Neural cell (in vitro differentiated cells): ENCODE results near the gene DPYD. TPM values are rescaled to one million over a fixed set of nuclear protein-coding genes. Genes with fewer than 3 reads are reported as not detected.

ENCODE experiments used
- H2AFZ ChIP-seq: fragments of 200-600, 300-800 bp; sonication (generic), shearing (Covaris generic); 2 replicates; pipeline ENCODE4 v1.6.0; 2014; ENCODE audit warnings: low read depth, mild to moderate bottlenecking, antibody characterized with exemption, low read length, moderate library complexity
- H3F3A ChIP-seq: fragments of 200-600 bp; shearing (Covaris generic); 2 replicates; pipeline ENCODE4 v1.6.1; 2016; ENCODE audit warnings: mild to moderate bottlenecking, moderate library complexity, mixed read lengths, antibody characterized with exemption, low read length; ENCODE audit not compliant: insufficient read depth, poor library complexity, severe bottlenecking
- H3K27ac ChIP-seq: fragments of 200-600, 300-800 bp; sonication (generic), shearing (Covaris generic); 2 replicates; pipeline ENCODE4 v1.5.1; 2014; ENCODE audit warnings: mild to moderate bottlenecking, low read length, moderate library complexity
- H3K27me3 ChIP-seq: fragments of 300-800, 200-600 bp; sonication (generic), shearing (Covaris generic); 2 replicates; pipeline ENCODE4 v1.6.0; 2014; ENCODE audit warnings: mild to moderate bottlenecking, low read depth, low read length, moderate library complexity; ENCODE audit not compliant: insufficient read depth
- H3K36me3 ChIP-seq: fragments of 300-800, 200-600 bp; sonication (generic), shearing (Covaris generic); 2 replicates; pipeline ENCODE4 v1.5.1; 2014; ENCODE audit warnings: mild to moderate bottlenecking, antibody characterized with exemption, low read length, moderate library complexity; ENCODE audit not compliant: insufficient read depth
- H3K4me2 ChIP-seq: fragments of 300-800, 200-600 bp; sonication (generic), shearing (Covaris generic); 2 replicates; pipeline ENCODE4 v1.6.0; 2014; ENCODE audit warnings: mild to moderate bottlenecking, low read length
- H3K4me3 ChIP-seq: fragments of 300-800, 200-600 bp; sonication (generic), shearing (Covaris generic); 2 replicates; pipeline ENCODE4 v1.5.1; 2014; ENCODE audit warnings: mild to moderate bottlenecking, low read length, moderate library complexity
- H3K79me2 ChIP-seq: fragments of 200-600 bp; shearing (Covaris generic); replicated peaks from 2 replicates; pipeline ENCODE4 v1.6.0; 2014; ENCODE audit warnings: mild to moderate bottlenecking, low read length, moderate library complexity; ENCODE audit not compliant: insufficient read depth
- H3K9ac ChIP-seq: fragments of 300-800, 200-600 bp; sonication (generic), shearing (Covaris generic); 2 replicates; pipeline ENCODE4 v1.6.1; 2016; ENCODE audit warnings: mild to moderate bottlenecking, low read length, mixed read lengths
- H3K9me2 ChIP-seq: fragments of 200-600 bp; shearing (Covaris generic); 2 replicates; pipeline ENCODE4 v1.6.1; 2016; ENCODE audit warnings: mild to moderate bottlenecking, low read length, mixed read lengths; ENCODE audit not compliant: insufficient read depth
- H3K9me3 ChIP-seq: fragments of 200-600, 300-800 bp; sonication (generic), shearing (Covaris generic); 2 replicates; pipeline ENCODE4 v1.6.1; 2016; ENCODE audit warnings: mild to moderate bottlenecking, mixed run types, low read length, moderate library complexity, mixed read lengths
- H4K20me1 ChIP-seq: fragments of 200-600 bp; shearing (Covaris generic); 2 replicates; pipeline ENCODE4 v1.6.1; 2016; ENCODE audit warnings: mild to moderate bottlenecking, mixed run types; ENCODE audit not compliant: insufficient read depth
- CTCF ChIP-seq: fragments of 450-650 bp; IDR thresholded peaks from 2 replicates; pipeline ENCODE4 v1.5.1; 2014; ENCODE audit warnings: antibody characterized with exemption, mild to moderate bottlenecking, moderate library complexity; ENCODE audit not compliant: poor library complexity, severe bottlenecking
- EP300 ChIP-seq: fragments of 450-650 bp; conservative IDR thresholded peaks from 2 replicates; pipeline ENCODE4 v1.6.1; 2014; ENCODE audit warnings: antibody characterized with exemption, mild to moderate bottlenecking, moderate library complexity; ENCODE audit not compliant: poor library complexity, severe bottlenecking
- EZH2 ChIP-seq: fragments of 200-600, 300-800 bp; shearing (Covaris generic), sonication (generic); IDR thresholded peaks from 2 replicates; pipeline ENCODE4 v1.6.1; 2014; ENCODE audit warnings: antibody characterized with exemption, low read length, borderline replicate concordance, mild to moderate bottlenecking; ENCODE audit not compliant: insufficient read depth, poor library complexity, severe bottlenecking
- MXI1 ChIP-seq: fragments of 450-650 bp; conservative IDR thresholded peaks from 2 replicates; pipeline ENCODE4 v1.6.1; 2014; ENCODE audit warnings: antibody characterized with exemption, mild to moderate bottlenecking; ENCODE audit not compliant: poor library complexity, severe bottlenecking
- POLR2AphosphoS5 ChIP-seq: IDR thresholded peaks from 2 replicates; pipeline ENCODE4 v1.6.1; 2012
- RAD21 ChIP-seq: fragments of 450-650 bp; conservative IDR thresholded peaks from 2 replicates; pipeline ENCODE4 v1.6.1; 2014; ENCODE audit warnings: antibody characterized with exemption, mild to moderate bottlenecking, moderate library complexity
- REST ChIP-seq: IDR thresholded peaks from 2 replicates; pipeline ENCODE4 v1.6.1; 2012; ENCODE audit warnings: borderline replicate concordance
- SMC3 ChIP-seq: fragments of 450-650 bp; conservative IDR thresholded peaks from 2 replicates; pipeline ENCODE4 v1.6.1; 2014; ENCODE audit warnings: antibody characterized with exemption, mild to moderate bottlenecking, moderate library complexity; ENCODE audit not compliant: poor library complexity
- TAF1 ChIP-seq: IDR thresholded peaks from 2 replicates; pipeline ENCODE4 v1.6.1; 2012; ENCODE audit warnings: low read depth
- polyA plus RNA-seq: library from polyadenylated mRNA; depleted of rRNA; stranded (reverse); fragments of >200 nt; gene quantifications from 2 replicates; pipeline ENCODE4 v1.2.3, GENCODE V29; 2014

DPYD gene
- polyA plus RNA-seq, 1 donor from 2014 or later, result 6.7 TPM

- H4K20me1 ChIP-seq, result no peaks in the 10 kb centered on the region
- no peaks in the 10 kb centered on the region for H3K27me3 ChIP-seq
- no peaks in the 10 kb centered on the region for H3K9me2 ChIP-seq
- no peak overlapping the region for H3K9ac ChIP-seq
- no peaks in the 10 kb centered on the region for H3F3A ChIP-seq
- no peaks in the 10 kb centered on the region for H3K36me3 ChIP-seq
- H2AFZ ChIP-seq, result no peak overlapping the region
- H3K9me3 ChIP-seq, result no peaks in the 10 kb centered on the region
- no peaks in the 10 kb centered on the region for H3K79me2 ChIP-seq
- TF ChIP-seq RAD21, result no peak
- no peak for TF ChIP-seq CTCF
- TF ChIP-seq MXI1, result no peak
- TF ChIP-seq POLR2AphosphoS5, result no peak
- TF ChIP-seq EP300, result no peak
- TF ChIP-seq REST, result no peak
- TF ChIP-seq TAF1, result no peak
- TF ChIP-seq EZH2, result no peak
- TF ChIP-seq SMC3, result no peak
- no peak overlapping the region for H3K4me3 ChIP-seq
- no peak overlapping the region for H3K4me2 ChIP-seq
- no peak overlapping the region for H3K27ac ChIP-seq
Observed at GRCh38 chr1:97212671-97213070, 708.2 kb downstream of the DPYD start.

- Histone ChIP-seq H3F3A (no peaks in the 10 kb centered on the region), H3K36me3 (no peaks in the 10 kb centered on the region), H3K27me3 (no peaks in the 10 kb centered on the region), H3K9ac (no peak overlapping the region), H3K9me2 (no peaks in the 10 kb centered on the region), H3K4me2 (no peak overlapping the region), H4K20me1 (no peaks in the 10 kb centered on the region), H3K27ac (no peak overlapping the region), H2AFZ (no peak overlapping the region), H3K79me2 (no peaks in the 10 kb centered on the region), H3K9me3 (no peaks in the 10 kb centered on the region), H3K4me3 (no peak overlapping the region)
- no peak for TF ChIP-seq CTCF
- no peak for TF ChIP-seq SMC3
- no peak for TF ChIP-seq EP300
- no peak for TF ChIP-seq POLR2AphosphoS5
- no peak for TF ChIP-seq TAF1
- TF ChIP-seq EZH2, result no peak
- TF ChIP-seq REST, result no peak
- no peak for TF ChIP-seq RAD21
- no peak for TF ChIP-seq MXI1
Observed at GRCh38 chr1:97210307-97210706, 710.5 kb downstream of the DPYD start.
